SK-N-SH (cell line): ENCODE data around the gene IL22. TPM values are rescaled to one million over a fixed set of nuclear protein-coding genes. Genes with fewer than 3 reads are reported as not detected.

Experiments used
- CTCF ChIA-PET: fragments of 300-600, 350-600 bp; formaldehyde crosslinking; extraction: SDS; loops from one replicate; lab custom pipeline; 2021; lab: Yijun Ruan, JAX
- POLR2A ChIA-PET: fragments of 350-600 bp; sonication (Branson Sonifier 250); formaldehyde crosslinking; extraction: SDS; loops from one replicate; lab custom pipeline; 2020; ENCODE audit warnings: antibody characterized with exemption, inconsistent platforms; lab: Yijun Ruan, JAX
- DNase-seq: peaks from one replicate; pipeline ENCODE4 v3.0.0; 2012
- H2AFZ ChIP-seq: fragments of 200-600 bp; sonication (generic); 2 replicates; pipeline ENCODE4 v1.8.1; 2016; ENCODE audit warnings: antibody characterized with exemption, mild to moderate bottlenecking, low read depth
- H3F3A ChIP-seq: fragments of 200-600 bp; sonication (generic); replicated peaks from 2 replicates; pipeline ENCODE3; 2016; ENCODE audit warnings: antibody characterized with exemption, mild to moderate bottlenecking; ENCODE audit not compliant: insufficient read depth
- H3K27ac ChIP-seq, 2 experiments: fragments of 200-500 bp in 1 of 2; fragments of 200-600 bp in 1 of 2; sonication (Bioruptor generic) in 1 of 2; sonication (generic), shearing (Covaris generic) in 1 of 2; 2 replicates each; pipeline versions ENCODE4 v1.5.1 to v1.6.1; 2014 to 2016; ENCODE audit warnings: low read depth in 2 of 2, inconsistent platforms in 1 of 2, low read length in 1 of 2, mild to moderate bottlenecking in 1 of 2, mixed read lengths in 1 of 2
- H3K27me3 ChIP-seq: fragments of 200-600 bp; sonication (generic), shearing (Covaris generic); 2 replicates; pipeline ENCODE4 v1.6.1; 2016; ENCODE audit warnings: mixed run types; ENCODE audit not compliant: insufficient read depth
- H3K36me3 ChIP-seq, 2 experiments: fragments of 200-500 bp in 1 of 2; fragments of 200-600 bp in 1 of 2; sonication (Bioruptor generic) in 1 of 2; sonication (generic) in 1 of 2; replicated peaks in 1 of 2; 2 replicates each; pipeline versions ENCODE3 to v1.5.1; 2014 to 2016; ENCODE audit warnings: low read length in 1 of 2, mild to moderate bottlenecking in 1 of 2; ENCODE audit not compliant: insufficient read depth in 2 of 2, control insufficient read depth in 1 of 2
- H3K4me1 ChIP-seq, 2 experiments: fragments of 200-500 bp in 1 of 2; fragments of 200-600 bp in 1 of 2; sonication (Bioruptor generic) in 1 of 2; sonication (generic), shearing (Covaris generic) in 1 of 2; 2 replicates each; pipeline versions ENCODE4 v1.5.1 to v1.6.1; 2014 to 2016; ENCODE audit warnings: low read depth in 1 of 2, low read length in 1 of 2, mixed run types in 1 of 2; ENCODE audit not compliant: insufficient read depth in 2 of 2, control insufficient read depth in 1 of 2
- H3K4me2 ChIP-seq: fragments of 200-600 bp; sonication (generic), shearing (Covaris generic); 2 replicates; pipeline ENCODE4 v1.6.1; 2017; ENCODE audit warnings: mixed run types
- H3K4me3 ChIP-seq, 2 experiments: fragments of 200-500 bp in 1 of 2; fragments of 200-600 bp in 1 of 2; sonication (Bioruptor generic) in 1 of 2; sonication (generic), shearing (Covaris generic) in 1 of 2; 2 replicates each; pipeline versions ENCODE4 v1.5.1 to v1.8.1; 2014 to 2016; ENCODE audit warnings: low read depth in 2 of 2, inconsistent platforms in 1 of 2, low read length in 1 of 2, mild to moderate bottlenecking in 1 of 2, mixed read lengths in 1 of 2, moderate library complexity in 1 of 2
- H3K79me2 ChIP-seq: fragments of 200-600 bp; sonication (generic); 2 replicates; pipeline ENCODE4 v1.8.1; 2017; ENCODE audit warnings: mild to moderate bottlenecking; ENCODE audit not compliant: insufficient read depth
- H3K9ac ChIP-seq: fragments of 200-600 bp; sonication (generic); 2 replicates; pipeline ENCODE4 v1.6.1; 2017; ENCODE audit warnings: mixed run types
- H3K9me2 ChIP-seq: fragments of 200-600 bp; sonication (generic); 2 replicates; pipeline ENCODE4 v1.6.1; 2017; ENCODE audit warnings: mixed run types
- H3K9me3 ChIP-seq: fragments of 200-600 bp; sonication (generic); 2 replicates; pipeline ENCODE4 v1.6.1; 2017; ENCODE audit warnings: mixed run types, mild to moderate bottlenecking, moderate library complexity
- H4K20me1 ChIP-seq: fragments of 200-600 bp; sonication (generic); 2 replicates; pipeline ENCODE4 v1.6.1; 2017; ENCODE audit warnings: mild to moderate bottlenecking, mixed run types; ENCODE audit not compliant: insufficient read depth
- CHD2 ChIP-seq: fragments of 150-350 bp; IDR thresholded peaks from 2 replicates; pipeline ENCODE4 v1.6.1; 2018; ENCODE audit warnings: low read length; ENCODE audit not compliant: partially characterized antibody
- FOSL2 ChIP-seq: IDR thresholded peaks from 2 replicates; pipeline ENCODE4 v1.4.0; 2012; ENCODE audit warnings: low read depth, mild to moderate bottlenecking, moderate library complexity, borderline replicate concordance
- IRF3 ChIP-seq: fragments of 150-350 bp; IDR thresholded peaks from 2 replicates; pipeline ENCODE4 v1.6.1; 2016; ENCODE audit warnings: mild to moderate bottlenecking, low read depth, low read length
- JUND ChIP-seq: IDR thresholded peaks from 2 replicates; pipeline ENCODE4 v1.4.0; 2012
- MAX ChIP-seq: IDR thresholded peaks from 2 replicates; pipeline ENCODE4 v1.4.0; 2012; ENCODE audit warnings: low read depth
- MXI1 ChIP-seq: IDR thresholded peaks from 2 replicates; pipeline ENCODE4 v1.6.1; 2012; ENCODE audit warnings: mild to moderate bottlenecking, low read depth, low read length, improper control_type of control experiment
- NFIC ChIP-seq: IDR thresholded peaks from 2 replicates; pipeline ENCODE4 v1.4.0; 2012; ENCODE audit warnings: borderline replicate concordance
- NRF1 ChIP-seq: IDR thresholded peaks from 2 replicates; pipeline ENCODE4 v1.6.1; 2012; ENCODE audit warnings: low read depth, mild to moderate bottlenecking, low read length
- POLR2AphosphoS5 ChIP-seq: IDR thresholded peaks from 2 replicates; pipeline ENCODE4 v1.6.1; 2012; ENCODE audit warnings: low read depth, low read length
- RCOR1 ChIP-seq: fragments of 150-350 bp; IDR thresholded peaks from 2 replicates; pipeline ENCODE4 v1.6.1; 2017; ENCODE audit warnings: antibody characterized with exemption, low read length
- REST ChIP-seq: IDR thresholded peaks from 2 replicates; pipeline ENCODE4 v1.6.1; 2012; ENCODE audit warnings: mild to moderate bottlenecking, low read depth, low read length, moderate library complexity
- SIN3A ChIP-seq: IDR thresholded peaks from 2 replicates; pipeline ENCODE4 v1.6.1; 2012; ENCODE audit warnings: low read depth, mild to moderate bottlenecking, low read length, moderate library complexity, borderline replicate concordance
- SMC3 ChIP-seq: IDR thresholded peaks from 2 replicates; pipeline ENCODE4 v1.6.1; 2012; ENCODE audit warnings: low read depth, low read length, improper control_type of control experiment
- WGBS: methylation state at CpG from one replicate; pipeline ENCODE4 v1.1.6; 2017; ENCODE audit warnings: low lambda C conversion rate; 5-methylcytosine and 5-hydroxymethylcytosine counted together
- polyA plus RNA-seq, 3 experiments: library from polyadenylated mRNA; depleted of rRNA; stranded (reverse); fragments of >200 nt; gene quantifications; 2 replicates each; pipeline ENCODE4 v1.2.3, GENCODE V29; 2012

Gene IL22
- polyA plus RNA-seq, 1 of the 3 experiments (the other 2 are of a cell fraction) = not detected

DNA sequence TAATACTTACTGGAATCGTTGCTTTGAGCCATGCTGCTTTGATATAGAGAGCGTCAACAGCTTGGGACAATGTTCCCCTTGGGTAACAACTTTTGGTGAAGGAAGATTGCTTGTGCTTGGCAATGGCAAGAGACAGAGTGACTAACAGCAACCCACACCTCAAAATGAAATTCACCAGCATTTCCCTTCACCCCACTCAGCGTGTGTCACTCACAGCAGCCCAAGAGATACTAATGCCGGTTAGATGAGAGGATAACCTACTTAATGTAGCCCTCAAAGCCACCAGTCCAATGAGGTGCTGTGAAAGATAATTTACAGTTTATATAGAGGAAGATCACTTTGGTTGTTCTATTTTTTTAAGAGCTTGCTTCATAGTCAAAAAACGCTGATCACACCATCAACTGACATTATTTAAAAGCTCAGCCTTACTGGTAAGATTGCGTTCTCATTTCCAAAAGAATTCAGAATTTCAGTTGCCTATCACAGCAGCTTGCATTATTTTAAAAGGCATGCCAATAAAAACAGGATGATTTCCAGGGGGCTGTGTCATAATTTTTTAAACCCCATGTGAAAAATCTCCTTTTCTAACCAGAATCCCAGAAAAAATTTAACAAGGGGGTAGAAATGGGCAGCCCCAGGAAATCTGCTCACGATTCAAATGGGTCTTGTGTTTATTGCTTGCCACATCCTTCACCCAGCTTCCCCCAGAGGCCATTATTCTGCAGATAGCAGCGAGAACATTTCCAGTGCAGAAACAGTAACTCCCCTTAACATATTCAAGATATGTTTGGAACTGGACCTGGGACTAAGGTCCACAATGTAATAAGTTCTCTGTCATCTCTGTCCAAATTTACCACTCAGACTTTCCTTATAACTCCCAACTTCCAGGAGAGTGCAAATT lies 27.6 kb downstream of the IL22 start, which contains the start of gene IL26:
Gene IL26, minus strand, starts transcription at position 235 of the 901 bp plus-strand sequence. Its CDS starts 54 bp downstream, at position 181.
- Histone ChIP-seq H3K9me3 (no peaks in the 10 kb centered on the region), H3K4me3 (no peak within 1 kb of the TSS), H3F3A (no peaks in the 10 kb centered on the region)
- WGBS = 82% methylated on average over 8 of the region's 8 CpGs
- TF ChIP-seq SIN3A (no peak), IRF3 (no peak), JUND (no peak), NRF1 (no peak), CHD2 (no peak), POLR2AphosphoS5 (no peak), FOSL2 (no peak), MAX (no peak), NFIC (no peak), MXI1 (no peak), SMC3 (no peak), REST (no peak), RCOR1 (no peak)
- TF ChIP-seq, all 33 proteins: peak for 0
- Histone ChIP-seq H3K4me2 (no peak within 1 kb of the TSS), H3K9ac (no peak within 1 kb of the TSS), H3K27me3 (no peaks in the 10 kb centered on the region), H3K27ac (no peak within 1 kb of the TSS), H3K4me1 (peaks cover 6 to 10% of the 10 kb centered on the region in 2 experiments; a peak in 3 of 4 replicates), H2AFZ (no peak within 1 kb of the TSS), H3K9me2 (no peaks in the 10 kb centered on the region), H3K79me2 (no peaks in the 10 kb centered on the region), H4K20me1 (no peaks in the 10 kb centered on the region), H3K36me3 (no peaks in the 10 kb centered on the region)
- DNase-seq = no peak
- ChIA-PET CTCF (interaction anchor here (0.7 to 1.3 kb wide), 4 partner anchors 92 to 185 kb away, joined by 3 to 4 read pairs (median 3); no protein-coding TSS in a partner anchor), POLR2A (no interaction called here)
